NB4 (cell line): Measurements from ENCODE around the gene CCT7.

Experiments
- CTCF ChIP-seq: IDR thresholded peaks from one replicate; pipeline ENCODE4 v1.5.1; 2012; ENCODE audit warnings: low read depth, low read length
- MAX ChIP-seq: IDR thresholded peaks from 2 replicates; pipeline ENCODE4 v1.6.1; 2011; ENCODE audit warnings: low read depth, low read length
- MYC ChIP-seq: IDR thresholded peaks from 2 replicates; pipeline ENCODE4 v1.6.1; 2011; ENCODE audit warnings: low read depth, low read length
- POLR2A ChIP-seq: IDR thresholded peaks from 2 replicates; pipeline ENCODE4 v1.6.1; 2011; ENCODE audit warnings: mild to moderate bottlenecking; ENCODE audit not compliant: insufficient read length; ENCODE audit errors: extremely low read depth

GRCh38 chr2:73255907-73256617 is 22.0 kb downstream of the CCT7 start:
- TF ChIP-seq CTCF (no peak), POLR2A (no peak), MAX (no peak), MYC (no peak)
